GM21529 (cell line): ENCODE data around the gene TMTC2.

Experiments
- ATAC-seq: cut with Tn5 transposase; IDR thresholded peaks from one replicate; pipeline ENCODE4 v1.9.1; 2021; ENCODE audit not compliant: unreplicated experiment

TMTC2 gene

GRCh38 chr12:83172441-83172840, 485.7 kb downstream of the TMTC2 start:
- no peak for ATAC-seq

GRCh38 chr12:83172866-83173649, 486.4 kb downstream of the TMTC2 start:
- no peak for ATAC-seq

GRCh38 chr12:83179999-83180398, 493.3 kb downstream of the TMTC2 start:
- no peak for ATAC-seq

- no peak for ATAC-seq
Measured at GRCh38 chr12:83181074-83181473, 494.4 kb downstream of the TMTC2 start.

- ATAC-seq, result no peak
Measured at GRCh38 chr12:83183132-83183531, 496.4 kb downstream of the TMTC2 start.
